CD4-positive, alpha-beta T cell treated with Interleukin-6 at 100 ng/mL for 8 hours (primary cell): ENCODE data around the gene SPTA1.
"Not testable (repeated sequence)": the region's sequence is repeated elsewhere in the genome, so short reads cannot be mapped to it uniquely, and the experiment has no call there.

Experiments
- DNase-seq: peaks from one replicate; pipeline ENCODE4 v3.0.0-alpha.2; 2020; ENCODE audit warnings: mixed read lengths, low spot score

The SPTA1 gene

DNA sequence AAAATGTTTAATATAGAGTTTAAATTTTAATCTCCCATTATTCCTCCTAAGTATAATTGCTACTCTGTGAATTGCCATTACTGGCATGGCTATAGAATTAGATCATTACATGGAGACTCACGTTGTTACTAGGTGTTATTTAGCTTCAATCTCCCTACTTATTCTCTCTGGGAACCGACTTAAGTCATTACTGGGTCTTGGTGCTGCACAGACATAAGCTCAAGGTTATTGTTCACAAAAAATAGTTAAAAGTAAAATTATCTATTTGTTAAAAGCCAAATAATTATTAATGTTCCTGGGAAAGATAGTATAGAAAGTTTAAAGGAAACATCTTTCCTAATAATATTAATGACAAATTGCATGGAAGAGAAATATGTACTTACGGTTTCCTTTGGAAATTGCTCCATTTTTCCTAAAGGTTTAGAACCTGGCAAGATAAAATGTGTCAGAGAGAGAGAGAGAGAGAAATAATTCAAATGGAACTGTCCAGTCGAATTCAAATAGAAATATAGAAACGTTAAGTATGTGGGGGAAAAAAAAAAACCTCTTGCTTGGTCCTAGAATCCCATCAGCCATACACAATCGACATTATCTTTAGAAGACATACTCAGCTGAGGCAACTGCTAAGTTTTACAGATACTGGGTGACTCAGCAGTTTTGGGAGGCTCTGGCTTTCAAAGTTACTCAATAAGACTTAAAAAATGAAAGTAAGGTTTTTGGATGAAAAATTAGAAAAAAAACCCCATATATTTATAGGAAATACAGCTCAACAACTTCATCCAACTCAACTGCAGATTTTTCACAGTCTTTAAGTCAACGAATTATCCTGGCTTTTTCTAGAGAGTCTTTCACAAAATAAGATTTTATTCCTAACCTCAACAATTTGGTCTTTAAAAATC, at the start of gene SPTA1:
Gene SPTA1 (minus strand): TSS at position 605 of the 899 bp plus-strand sequence. CDS start 198 bp downstream, at position 407.
- DNase-seq = no peak

DNA sequence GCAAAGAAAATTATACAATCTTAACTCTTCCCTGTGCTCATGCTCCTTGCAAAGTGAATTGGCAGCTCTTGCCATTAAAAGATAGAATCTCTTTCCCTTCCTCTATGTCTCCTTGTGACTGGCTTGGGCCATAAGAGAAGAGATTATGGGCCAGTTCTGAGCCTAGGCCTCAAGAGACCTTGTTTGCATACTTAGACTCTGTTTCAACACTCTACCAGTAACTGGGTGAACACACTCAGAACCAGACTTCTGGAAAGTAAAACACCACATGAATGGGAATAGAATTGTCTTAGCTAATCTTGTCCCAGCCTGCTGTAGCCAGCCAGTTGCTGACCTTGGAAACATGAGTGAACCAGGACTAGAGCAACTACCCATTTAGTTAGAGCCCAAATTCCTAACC, 49.3 kb upstream of the SPTA1 start:
- no peak for DNase-seq

DNA sequence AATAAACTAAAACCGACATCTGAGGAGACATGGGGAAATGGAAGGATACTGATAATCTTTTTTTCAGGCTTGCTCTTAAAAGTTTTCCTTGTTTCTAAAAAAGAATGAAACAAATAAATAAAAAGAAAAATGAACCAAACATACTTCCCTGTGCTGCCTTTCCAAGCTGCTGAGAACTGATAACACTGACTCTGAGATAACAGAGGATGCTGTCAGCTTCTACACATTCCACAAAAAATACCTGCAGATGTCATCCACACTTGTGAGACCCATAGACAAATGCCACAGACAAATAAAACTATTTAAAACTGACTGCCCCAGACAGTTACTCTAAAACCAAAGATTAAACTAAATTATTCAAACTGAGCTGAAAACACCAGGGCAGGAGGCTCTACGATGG, 46.0 kb upstream of the SPTA1 start:
- no peak for DNase-seq

DNA sequence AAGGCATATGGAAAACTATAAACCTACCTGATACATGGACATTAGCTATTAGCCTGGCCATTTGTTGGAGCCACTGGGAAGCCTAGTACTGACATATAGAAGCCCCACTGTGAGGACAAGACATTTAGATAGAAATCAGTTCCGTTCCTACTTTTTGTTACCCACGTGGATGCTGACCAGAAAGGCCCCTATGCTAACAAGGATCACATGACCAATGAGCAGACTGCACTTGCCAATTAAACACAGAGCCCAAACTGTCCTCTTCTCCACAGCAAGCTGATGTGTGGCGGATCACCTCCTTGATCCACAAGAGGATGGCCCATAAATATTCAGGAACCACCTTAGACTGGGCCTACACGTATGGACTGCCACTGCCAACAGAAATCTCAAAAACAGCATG, 45.2 kb upstream of the SPTA1 start:
- DNase-seq = no peak

DNA sequence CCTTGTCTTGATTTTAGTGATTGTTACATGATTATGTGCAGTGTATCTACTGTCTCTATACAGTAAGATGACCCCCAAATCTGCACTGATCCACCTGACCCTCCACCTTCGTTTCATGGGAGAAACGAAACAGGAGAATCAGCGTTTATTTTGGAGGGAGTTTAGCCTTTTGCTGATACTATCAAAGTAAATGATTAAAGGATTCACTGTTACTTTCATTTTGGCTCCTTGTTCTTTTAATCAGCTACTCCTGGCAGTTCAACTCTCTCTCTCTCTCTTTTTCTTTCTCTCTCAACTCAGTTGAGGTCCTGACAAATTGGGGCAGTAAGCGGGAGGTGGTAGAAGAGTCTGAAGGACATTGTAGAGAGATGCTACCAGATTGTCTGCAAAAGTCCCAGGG, 43.9 kb upstream of the SPTA1 start:
- DNase-seq = no peak

DNA sequence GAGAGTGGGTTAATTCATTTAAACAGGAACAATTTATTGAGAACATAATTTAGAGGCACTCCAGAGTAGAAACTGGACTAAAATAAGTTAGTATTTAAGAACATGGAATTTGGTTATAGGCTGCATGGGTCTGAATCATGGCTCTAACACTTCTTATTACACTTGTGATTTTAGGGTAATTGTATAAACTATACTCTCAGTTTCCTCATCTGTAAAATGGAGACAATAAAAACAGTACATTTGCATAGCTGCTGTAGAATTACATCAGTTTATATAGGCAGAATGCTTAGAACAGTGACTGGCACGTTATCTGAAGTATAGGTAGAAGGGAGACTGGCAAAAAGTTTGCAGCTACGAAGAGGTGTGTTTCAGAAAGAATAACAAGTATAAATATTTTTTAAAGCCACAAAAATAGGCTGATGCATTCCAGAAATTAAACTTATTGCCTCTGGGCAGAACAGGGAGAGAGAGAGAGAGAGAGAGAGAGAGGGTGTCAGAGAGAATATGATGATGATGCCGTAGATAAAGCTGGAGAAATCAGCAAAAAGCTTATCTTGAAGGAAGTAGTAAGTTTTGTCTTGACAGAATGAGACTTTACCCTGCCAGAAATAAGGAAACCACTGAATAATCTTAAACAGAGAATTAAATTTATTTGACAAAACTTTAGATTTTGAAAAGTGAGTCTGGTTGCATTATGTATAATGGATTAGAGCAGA, 42.2 kb upstream of the SPTA1 start:
- DNase-seq = no peak

DNA sequence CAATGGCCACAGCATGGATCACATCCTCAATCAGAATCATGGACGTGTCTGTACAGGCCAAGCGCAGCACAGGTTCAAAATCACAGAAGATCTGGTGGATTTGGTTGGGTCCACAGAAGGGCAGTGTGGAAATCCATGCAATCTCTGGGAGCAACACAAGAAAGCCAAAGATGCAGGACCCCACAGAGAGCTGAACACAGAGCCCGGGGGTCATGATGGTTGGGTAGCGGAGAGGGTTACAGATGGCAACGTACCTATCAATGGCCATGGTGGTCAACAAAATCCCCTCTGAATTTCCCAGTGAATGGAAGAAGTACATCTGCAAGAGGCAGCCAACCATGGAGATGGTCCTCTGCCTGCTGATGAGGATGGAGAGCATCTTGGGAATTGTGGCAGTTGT, 37.9 kb upstream of the SPTA1 start:
- no peak for DNase-seq

DNA sequence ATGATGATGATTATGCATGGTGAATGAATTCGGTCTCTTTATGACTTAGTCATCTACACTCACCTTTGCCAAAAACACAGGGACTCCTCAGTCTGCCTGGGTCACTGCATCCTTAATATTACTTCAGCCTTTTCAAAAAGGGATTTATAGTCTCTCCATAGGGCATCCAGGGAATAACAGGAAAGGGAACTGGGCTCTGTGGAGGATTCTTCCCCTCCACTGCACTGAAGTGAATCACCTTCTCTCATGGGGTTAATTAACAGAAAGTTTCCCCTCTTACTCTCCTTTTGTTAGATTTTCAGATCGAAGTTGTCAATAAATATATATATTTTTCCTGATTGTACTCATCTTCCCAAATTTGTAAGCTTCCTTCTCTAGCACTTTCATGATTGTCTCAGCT, 34.1 kb upstream of the SPTA1 start, which contains the start of gene OR6K3:
Gene OR6K3 (minus strand): TSS at position 101 of the 400 bp plus-strand sequence. CDS start 2,605 bp downstream, outside the sequence.
- DNase-seq = no peak

DNA sequence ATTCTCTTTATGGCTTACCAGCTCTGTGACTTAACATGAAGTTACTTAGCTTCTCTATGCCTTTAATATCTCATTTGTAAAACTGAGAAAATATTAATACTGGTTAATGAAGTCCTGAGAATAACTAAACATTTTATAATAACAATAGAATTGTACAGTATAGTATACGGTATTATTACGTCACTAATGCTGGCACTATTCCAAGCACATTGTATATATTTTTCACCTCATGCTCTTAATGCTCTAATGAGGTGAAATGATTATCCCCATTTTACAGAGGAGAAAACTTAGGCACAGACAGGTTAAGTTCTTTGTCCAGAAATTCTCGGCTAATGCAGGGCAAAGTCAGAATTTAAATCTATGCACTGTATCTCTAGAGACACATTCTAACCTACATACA, 33.1 kb upstream of the SPTA1 start:
- no peak for DNase-seq

DNA sequence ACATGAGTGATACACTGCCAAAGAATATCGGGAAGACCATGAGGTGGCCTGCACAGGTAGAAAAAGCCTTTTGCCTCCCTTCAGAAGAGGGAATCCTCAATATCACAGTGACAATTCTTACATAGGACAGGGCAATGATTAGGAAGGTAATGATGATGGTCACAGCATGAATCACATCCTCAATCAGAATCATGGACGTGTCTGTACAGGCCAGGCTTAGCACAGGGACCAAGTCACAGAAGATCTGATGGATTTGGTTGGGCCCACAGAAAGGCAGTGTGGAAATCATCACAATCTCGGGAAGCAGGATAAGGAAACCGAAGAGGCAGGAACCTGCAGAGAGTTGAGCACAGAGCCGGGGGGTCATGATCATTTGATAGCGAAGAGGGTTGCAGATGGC, 30.8 kb upstream of the SPTA1 start:
- DNase-seq = no peak

DNA sequence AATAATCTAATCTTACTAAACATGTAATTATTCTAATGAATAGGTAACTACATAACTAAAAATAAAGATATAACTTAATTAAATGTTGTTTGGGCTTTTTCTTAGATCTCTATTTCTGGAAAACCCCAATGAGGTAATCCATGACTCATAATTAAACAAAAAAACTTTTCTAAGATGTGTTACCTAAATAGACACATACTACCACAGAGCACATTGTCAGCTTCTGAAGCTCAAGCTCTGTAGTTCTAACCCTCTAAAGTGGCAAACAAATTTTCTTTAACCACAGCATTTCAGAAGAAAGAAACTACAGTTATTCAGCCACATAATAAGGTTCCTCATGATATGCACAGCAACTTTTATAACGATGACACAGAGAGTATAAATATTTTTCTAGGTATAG, 29.8 kb upstream of the SPTA1 start:
- no peak for DNase-seq

DNA sequence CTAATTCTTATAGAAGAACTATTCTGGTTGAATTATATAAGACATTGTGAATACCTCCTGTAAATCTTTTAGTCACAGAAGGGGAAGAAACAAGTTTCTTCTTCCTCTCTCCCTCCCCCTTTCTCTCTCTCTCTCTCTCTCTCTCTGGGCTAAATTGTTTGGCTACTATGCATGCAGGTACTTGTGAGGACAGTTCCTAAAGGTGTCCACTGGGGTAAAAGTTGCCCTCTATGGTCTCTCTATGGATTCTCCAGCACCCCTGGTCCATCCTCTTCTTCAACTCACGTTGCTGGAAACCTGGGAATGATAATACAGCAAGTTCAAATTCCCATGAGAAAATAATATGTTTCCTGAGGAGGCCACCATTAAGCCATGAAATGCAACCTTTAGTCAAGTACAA, 28.2 kb upstream of the SPTA1 start:
- DNase-seq = no peak

DNA sequence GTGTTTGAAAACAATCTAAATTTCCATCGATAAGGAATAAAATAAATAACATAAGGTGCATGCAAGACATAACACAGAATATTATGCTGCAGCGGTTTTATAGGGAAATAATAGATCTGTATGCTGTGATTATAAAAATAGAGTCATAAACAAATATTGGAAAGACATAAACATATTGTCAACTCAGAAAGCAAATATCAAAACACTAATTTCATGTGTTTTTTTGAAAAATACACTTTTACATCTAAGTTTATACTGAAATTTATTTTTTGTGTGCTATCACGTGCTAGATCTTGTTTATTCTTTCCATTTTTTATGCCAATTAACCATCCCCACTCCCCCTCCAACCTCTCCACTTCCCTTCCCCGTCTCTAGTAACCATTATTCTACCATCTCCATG, 24.6 kb upstream of the SPTA1 start:
- DNase-seq = no peak

DNA sequence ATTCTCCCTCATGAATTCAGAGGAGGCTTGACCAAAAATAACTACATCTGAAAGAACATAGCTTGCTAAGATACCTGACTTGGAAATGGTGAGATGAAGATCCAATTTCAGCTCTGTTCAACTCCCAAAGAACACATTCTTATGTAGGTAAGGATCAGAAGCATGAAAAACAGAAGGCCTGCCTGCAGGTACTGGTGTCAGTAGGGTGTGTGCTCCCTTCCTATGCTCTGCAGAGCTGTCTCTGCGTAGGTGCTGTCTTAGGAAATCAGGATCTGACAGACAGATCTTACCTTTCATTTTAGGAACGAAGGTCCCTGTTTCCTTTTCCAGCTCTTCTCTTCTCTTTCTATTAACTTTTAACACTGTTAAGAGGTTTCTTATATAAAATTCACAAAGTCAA, 19.6 kb upstream of the SPTA1 start:
- no peak for DNase-seq

DNA sequence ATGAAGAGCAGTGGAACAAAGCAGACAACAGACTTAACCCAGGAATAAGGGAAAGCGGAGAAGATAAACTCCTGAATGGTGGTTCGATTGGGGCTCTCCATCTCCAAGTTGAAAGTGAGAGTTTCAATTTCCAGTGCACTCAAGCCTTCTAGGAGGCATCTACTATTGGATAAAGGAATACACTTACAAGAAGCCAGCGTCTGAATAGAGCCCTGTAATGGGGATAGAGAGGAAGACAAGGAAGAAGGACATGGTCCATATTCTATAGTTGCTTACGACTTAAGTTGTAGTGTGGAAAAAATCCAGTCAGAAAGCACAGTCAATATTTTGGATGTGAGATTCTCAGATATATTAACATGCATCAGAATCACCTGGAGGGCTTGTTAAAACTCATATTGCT, 14.0 kb upstream of the SPTA1 start, which contains the start of gene OR6K2:
Gene OR6K2 (minus strand): TSS at position 101 of the 400 bp plus-strand sequence. CDS start 0 bp downstream, at position 101.
- DNase-seq = no peak

DNA sequence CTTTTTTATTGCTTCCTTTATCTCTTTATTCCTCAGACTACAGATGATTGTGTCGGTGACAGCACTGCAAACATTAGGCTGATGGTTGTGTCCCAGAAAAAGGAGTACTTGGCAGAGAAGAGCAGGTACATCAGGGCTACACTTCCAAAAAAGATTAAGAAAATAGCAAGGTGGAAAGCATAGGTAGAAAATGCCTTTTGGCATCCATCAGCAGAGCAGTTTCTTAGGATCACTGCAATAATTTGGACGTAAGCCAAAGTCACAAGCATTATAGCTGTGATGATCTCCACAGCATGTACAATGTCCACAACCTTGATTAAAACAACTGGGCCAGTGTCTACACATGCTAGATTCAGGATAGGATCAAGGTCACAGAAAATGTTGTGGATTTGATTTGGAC, 8.1 kb upstream of the SPTA1 start:
- no peak for DNase-seq

DNA sequence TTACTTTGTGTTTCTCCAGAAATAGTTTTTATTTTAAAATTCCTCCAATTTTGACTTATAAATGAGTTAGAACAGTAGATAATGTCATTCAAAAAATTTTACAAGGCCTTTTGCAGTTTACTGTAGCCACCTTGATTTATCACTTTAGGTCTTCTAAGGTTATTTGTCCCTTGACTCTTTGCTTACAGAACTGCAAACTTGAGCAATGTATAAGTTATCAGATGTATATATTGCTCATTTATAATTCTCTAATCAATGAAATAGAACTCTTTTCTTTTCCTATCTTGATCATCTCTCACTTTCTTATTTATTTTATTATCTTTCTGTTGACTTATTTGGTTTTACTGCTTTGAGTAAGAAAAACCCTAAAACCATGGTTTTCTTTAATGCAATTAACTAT, 5.8 kb upstream of the SPTA1 start:
- no peak for DNase-seq

DNA sequence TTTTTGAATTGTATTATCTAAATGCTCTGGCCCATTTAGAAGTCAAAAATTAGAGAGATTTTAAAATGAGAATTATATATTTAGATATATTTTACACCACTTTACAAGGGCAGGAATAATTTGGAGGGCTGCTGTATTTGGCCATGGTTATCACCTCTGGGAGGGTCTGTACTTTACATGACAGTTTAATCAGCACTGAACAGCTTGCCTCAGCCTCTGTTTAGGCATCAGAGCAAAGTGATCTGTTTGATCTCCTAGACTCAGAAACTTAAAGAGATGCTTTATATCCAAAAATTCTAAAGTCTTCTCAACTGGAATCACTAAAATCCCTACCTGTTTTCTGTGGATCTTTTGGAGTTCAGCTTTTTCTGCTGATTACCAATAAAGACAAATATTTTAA, 5.4 kb upstream of the SPTA1 start:
- no peak for DNase-seq

DNA sequence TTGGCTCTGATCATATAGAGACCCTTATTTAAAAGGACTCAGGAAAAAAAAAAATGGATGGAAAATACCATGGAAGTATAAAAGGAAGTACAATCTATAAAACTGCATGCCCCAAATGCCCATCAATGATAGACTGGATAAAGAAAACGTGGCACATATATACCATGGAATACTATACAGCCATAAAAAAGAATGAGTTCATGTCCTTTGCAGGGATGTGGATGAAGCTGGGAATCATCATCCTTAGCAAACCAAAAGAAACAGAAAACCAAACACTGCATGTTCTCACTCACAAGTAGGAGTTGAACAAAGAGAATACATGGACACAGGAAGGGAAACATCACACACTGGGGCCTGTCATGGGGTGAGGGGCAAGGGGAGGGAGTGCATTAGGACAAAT, 4.6 kb upstream of the SPTA1 start:
- DNase-seq = not testable (repeated sequence)

DNA sequence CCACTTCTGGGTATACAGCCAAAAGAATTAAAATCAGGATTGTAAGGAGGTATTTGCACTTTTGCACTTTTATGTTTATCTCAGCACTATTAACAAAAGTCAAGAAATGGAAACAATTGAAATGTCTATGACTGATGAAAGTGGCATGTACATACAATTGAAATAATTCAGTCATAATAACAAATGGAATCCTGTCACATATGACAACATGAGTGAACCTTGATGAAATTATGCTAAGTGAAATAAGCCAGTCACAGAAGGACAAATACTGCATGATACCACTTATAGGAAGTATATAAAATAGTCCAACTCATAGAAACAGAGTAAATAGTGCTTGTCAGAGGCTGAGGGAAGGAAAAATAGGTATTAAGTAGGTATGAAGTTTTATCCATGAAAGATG, 3.4 kb upstream of the SPTA1 start:
- DNase-seq = no peak

DNA sequence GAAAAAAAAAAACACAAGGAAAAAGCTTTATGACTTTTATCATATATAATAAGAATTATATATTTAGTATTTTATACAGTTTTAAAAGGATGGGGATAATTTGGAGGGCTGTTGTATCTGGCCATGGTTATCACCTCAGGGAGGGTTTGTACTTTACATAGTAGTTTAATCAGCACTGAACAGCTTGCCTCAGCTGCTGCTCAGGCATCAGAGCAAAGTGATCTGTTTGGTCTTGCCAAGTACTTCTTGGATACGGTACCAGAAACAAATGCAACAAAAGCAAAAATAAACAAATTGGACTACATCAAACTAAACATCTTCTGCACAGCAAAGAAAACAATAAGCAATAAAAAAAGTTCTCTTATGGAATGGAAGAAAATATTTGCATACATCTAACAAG, 2.6 kb upstream of the SPTA1 start:
- DNase-seq = no peak

DNA sequence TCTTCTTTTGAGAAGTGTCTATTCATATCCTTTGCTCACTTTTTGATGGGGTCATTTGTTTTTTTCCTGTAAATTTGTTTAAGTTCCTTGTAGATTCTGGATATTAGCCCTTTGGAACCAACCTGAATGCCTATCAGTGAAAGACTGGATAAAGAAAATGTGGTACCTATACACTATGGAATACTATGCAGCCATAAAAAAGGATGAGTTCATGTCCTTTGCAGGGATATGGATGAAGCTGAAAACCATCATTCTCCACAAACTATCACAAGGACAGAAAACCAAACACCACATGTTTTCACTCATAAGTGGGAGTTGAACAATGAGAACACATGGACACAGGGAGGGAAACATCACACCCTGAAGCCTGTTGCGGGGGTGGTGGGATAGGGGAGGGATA, 1.8 kb upstream of the SPTA1 start:
- not testable (repeated sequence) for DNase-seq

DNA sequence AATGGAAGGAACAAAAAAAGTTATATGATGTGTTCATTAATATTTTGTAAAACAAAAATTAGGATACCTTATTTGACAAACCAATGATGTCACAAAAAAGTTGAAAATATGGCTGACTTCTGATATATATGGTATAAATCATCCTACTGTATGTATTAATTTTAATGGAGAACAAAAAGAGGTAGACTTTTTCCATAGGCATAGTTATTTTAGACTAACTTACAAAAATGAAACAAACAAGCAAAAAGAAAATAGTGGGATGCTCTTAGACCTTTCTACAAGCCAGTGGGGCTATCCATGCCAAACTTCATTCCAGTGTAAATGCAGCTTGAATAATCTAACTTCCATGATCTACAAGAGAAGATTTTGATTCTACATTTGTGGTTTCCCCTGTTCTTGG, 522 bp upstream of the SPTA1 start:
- no peak for DNase-seq
